OCI-LY3 (cell line): ENCODE results near the gene PIEZO2.

Source experiments
- EZH2phosphoT487 ChIP-seq: fragments of 200-600 bp; shearing (Covaris generic); IDR thresholded peaks from 2 replicates; pipeline ENCODE4 v1.6.1; 2018; ENCODE audit warnings: antibody characterized with exemption, mixed run types, low read depth
- TF ChIP-seq, protein P1 (sequence below): fragments of 200-600, 300-600 bp; sonication (generic); IDR thresholded peaks from 2 replicates; pipeline ENCODE4 v1.5.1; 2014; ENCODE audit warnings: antibody characterized with exemption, low read length, low read depth

DNA sequence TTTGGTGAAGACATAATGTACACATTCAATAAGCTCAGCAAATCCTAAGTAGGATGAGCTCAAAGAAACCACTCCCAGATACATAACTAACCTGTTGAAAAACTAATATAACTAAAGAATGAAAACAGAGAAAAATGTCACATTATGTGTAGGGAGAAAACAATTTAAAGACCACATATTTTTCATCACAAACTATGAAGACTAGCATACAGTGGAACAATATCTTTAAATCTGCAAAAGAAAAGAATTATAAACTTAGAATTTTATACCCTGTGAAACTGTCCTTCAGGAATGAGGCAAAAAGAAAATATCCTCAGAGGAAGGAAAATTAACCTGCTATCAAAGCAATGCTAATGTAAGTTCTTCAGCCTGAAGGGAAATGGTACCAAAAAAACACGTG is 151.5 kb downstream of the PIEZO2 start:
- TF ChIP-seq, protein P1, sequence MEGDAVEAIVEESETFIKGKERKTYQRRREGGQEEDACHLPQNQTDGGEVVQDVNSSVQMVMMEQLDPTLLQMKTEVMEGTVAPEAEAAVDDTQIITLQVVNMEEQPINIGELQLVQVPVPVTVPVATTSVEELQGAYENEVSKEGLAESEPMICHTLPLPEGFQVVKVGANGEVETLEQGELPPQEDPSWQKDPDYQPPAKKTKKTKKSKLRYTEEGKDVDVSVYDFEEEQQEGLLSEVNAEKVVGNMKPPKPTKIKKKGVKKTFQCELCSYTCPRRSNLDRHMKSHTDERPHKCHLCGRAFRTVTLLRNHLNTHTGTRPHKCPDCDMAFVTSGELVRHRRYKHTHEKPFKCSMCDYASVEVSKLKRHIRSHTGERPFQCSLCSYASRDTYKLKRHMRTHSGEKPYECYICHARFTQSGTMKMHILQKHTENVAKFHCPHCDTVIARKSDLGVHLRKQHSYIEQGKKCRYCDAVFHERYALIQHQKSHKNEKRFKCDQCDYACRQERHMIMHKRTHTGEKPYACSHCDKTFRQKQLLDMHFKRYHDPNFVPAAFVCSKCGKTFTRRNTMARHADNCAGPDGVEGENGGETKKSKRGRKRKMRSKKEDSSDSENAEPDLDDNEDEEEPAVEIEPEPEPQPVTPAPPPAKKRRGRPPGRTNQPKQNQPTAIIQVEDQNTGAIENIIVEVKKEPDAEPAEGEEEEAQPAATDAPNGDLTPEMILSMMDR, result no peak
- no peak for TF ChIP-seq EZH2phosphoT487
